RKO (cell line): ENCODE results near the gene ADAMTS2.

Experiments
- DNase-seq: peaks from one replicate; pipeline ENCODE4 v3.0.0-alpha.2; 2016; ENCODE audit warnings: low spot score

Gene ADAMTS2

GRCh38 chr5:179160584-179160983 lies 184.7 kb downstream of the ADAMTS2 start:
- peak; percentile 59 for DNase-seq

- DNase-seq: no peak
These were observed 186.7 kb downstream of the ADAMTS2 start for GRCh38 chr5:179158556-179158955.

- no peak for DNase-seq
These were observed 190.0 kb downstream of the ADAMTS2 start for GRCh38 chr5:179154991-179155955.

GRCh38 chr5:179154346-179154990 lies 190.8 kb downstream of the ADAMTS2 start:
- no peak for DNase-seq

GRCh38 chr5:179153921-179154345 lies 191.3 kb downstream of the ADAMTS2 start:
- no peak for DNase-seq

- DNase-seq: no peak
These were observed 191.8 kb downstream of the ADAMTS2 start for GRCh38 chr5:179153341-179153901.

GRCh38 chr5:179152941-179153340 lies 192.3 kb downstream of the ADAMTS2 start:
- no peak for DNase-seq

- DNase-seq: no peak
These were observed 192.9 kb downstream of the ADAMTS2 start for GRCh38 chr5:179152144-179152895.

- DNase-seq: no peak
These were observed 193.8 kb downstream of the ADAMTS2 start for GRCh38 chr5:179151286-179152118.

- no peak for DNase-seq
These were observed 195.2 kb downstream of the ADAMTS2 start for GRCh38 chr5:179150011-179150410.

- no peak for DNase-seq
These were observed 196.0 kb downstream of the ADAMTS2 start for GRCh38 chr5:179149278-179149677.

- DNase-seq: no peak
These were observed 196.5 kb downstream of the ADAMTS2 start for GRCh38 chr5:179148703-179149170.

- no peak for DNase-seq
These were observed 197.1 kb downstream of the ADAMTS2 start for GRCh38 chr5:179147991-179148702.

- DNase-seq: no peak
These were observed 199.0 kb downstream of the ADAMTS2 start for GRCh38 chr5:179146277-179146676.

GRCh38 chr5:179143446-179143845 lies 201.8 kb downstream of the ADAMTS2 start:
- peak; percentile 79 for DNase-seq

GRCh38 chr5:179142434-179143198 lies 202.6 kb downstream of the ADAMTS2 start:
- DNase-seq: peak; percentile 60

GRCh38 chr5:179141867-179142266 lies 203.4 kb downstream of the ADAMTS2 start:
- DNase-seq: no peak

GRCh38 chr5:179140293-179140692 lies 205.0 kb downstream of the ADAMTS2 start:
- DNase-seq: no peak

- no peak for DNase-seq
These were observed 205.4 kb downstream of the ADAMTS2 start for GRCh38 chr5:179139936-179140235.
